Activated T-cell treated with anti-CD3 and anti-CD28 coated beads, Interleukin-2, amount 50 U/mL, for 24 hours (primary cell): Measurements from ENCODE around the gene NCAM2.

Source experiments
- DNase-seq: peaks from one replicate; pipeline ENCODE4 v3.0.0-alpha.2; 2020
- H3K27ac Mint-ChIP-seq: 2 replicates; pipeline ENCODE4 v1.8.0; 2020; ENCODE audit warnings: mild to moderate bottlenecking, mixed read lengths
- H3K27me3 Mint-ChIP-seq: 2 replicates; pipeline ENCODE4 v1.8.0; 2020; ENCODE audit warnings: mixed read lengths
- H3K36me3 Mint-ChIP-seq: 2 replicates; pipeline ENCODE4 v1.8.0; 2020; ENCODE audit warnings: low read depth, mixed read lengths
- H3K4me1 Mint-ChIP-seq: 2 replicates; pipeline ENCODE4 v1.8.0; 2020; ENCODE audit warnings: low read depth, mixed read lengths
- H3K4me3 Mint-ChIP-seq: 2 replicates; pipeline ENCODE4 v1.8.0; 2020; ENCODE audit warnings: mild to moderate bottlenecking, moderate library complexity, mixed read lengths
- H3K9me3 Mint-ChIP-seq: 2 replicates; pipeline ENCODE4 v1.8.0; 2020; ENCODE audit warnings: mixed read lengths

The NCAM2 gene

GRCh38 chr21:21213297-21213696, 215.1 kb downstream of the NCAM2 start:
- no peaks in the 10 kb centered on the region for H3K27me3 Mint-ChIP-seq
- H3K4me1 Mint-ChIP-seq = no peaks in the 10 kb centered on the region
- no peak overlapping the region for H3K27ac Mint-ChIP-seq
- H3K36me3 Mint-ChIP-seq = no peaks in the 10 kb centered on the region
- DNase-seq = no peak
- H3K4me3 Mint-ChIP-seq = no peak overlapping the region
- peaks cover 2% of the 10 kb centered on the region for H3K9me3 Mint-ChIP-seq

GRCh38 chr21:21216047-21216446, 217.8 kb downstream of the NCAM2 start:
- Mint-ChIP-seq H3K27ac (no peak overlapping the region), H3K27me3 (no peaks in the 10 kb centered on the region), H3K4me3 (no peak overlapping the region), H3K9me3 (peaks cover 2% of the 10 kb centered on the region), H3K4me1 (no peaks in the 10 kb centered on the region), H3K36me3 (no peaks in the 10 kb centered on the region)
- no peak for DNase-seq

GRCh38 chr21:21226472-21226871, 228.3 kb downstream of the NCAM2 start:
- Mint-ChIP-seq H3K4me1 (no peaks in the 10 kb centered on the region), H3K4me3 (no peak overlapping the region), H3K27me3 (no peaks in the 10 kb centered on the region), H3K9me3 (no peaks in the 10 kb centered on the region), H3K27ac (no peak overlapping the region), H3K36me3 (no peaks in the 10 kb centered on the region)
- DNase-seq = no peak

GRCh38 chr21:21230672-21231071, 232.5 kb downstream of the NCAM2 start:
- Mint-ChIP-seq H3K27ac (no peak overlapping the region), H3K36me3 (no peaks in the 10 kb centered on the region), H3K27me3 (no peaks in the 10 kb centered on the region)

GRCh38 chr21:21231913-21232312, 233.7 kb downstream of the NCAM2 start:
- no peaks in the 10 kb centered on the region for H3K9me3 Mint-ChIP-seq
- no peaks in the 10 kb centered on the region for H3K36me3 Mint-ChIP-seq

More at GRCh38 chr21:21230672-21231071, 232.5 kb downstream of the NCAM2 start:
- Mint-ChIP-seq H3K4me1 (no peaks in the 10 kb centered on the region), H3K9me3 (no peaks in the 10 kb centered on the region), H3K4me3 (no peak overlapping the region)
- DNase-seq = no peak

GRCh38 chr21:21232320-21232719, 234.1 kb downstream of the NCAM2 start:
- Mint-ChIP-seq H3K27ac (no peak overlapping the region), H3K4me3 (no peak overlapping the region), H3K36me3 (no peaks in the 10 kb centered on the region), H3K4me1 (no peaks in the 10 kb centered on the region), H3K9me3 (no peaks in the 10 kb centered on the region), H3K27me3 (no peaks in the 10 kb centered on the region)
- no peak for DNase-seq

More at GRCh38 chr21:21231913-21232312, 233.7 kb downstream of the NCAM2 start:
- Mint-ChIP-seq H3K27ac (no peak overlapping the region), H3K27me3 (no peaks in the 10 kb centered on the region), H3K4me1 (no peaks in the 10 kb centered on the region), H3K4me3 (no peak overlapping the region)
- no peak for DNase-seq

- Mint-ChIP-seq H3K27ac (no peak overlapping the region), H3K4me3 (no peak overlapping the region)
Measured at GRCh38 chr21:21233051-21233450, 234.8 kb downstream of the NCAM2 start.

GRCh38 chr21:21236996-21237395, 238.8 kb downstream of the NCAM2 start:
- Mint-ChIP-seq H3K27me3 (no peaks in the 10 kb centered on the region), H3K27ac (no peak overlapping the region), H3K4me1 (no peaks in the 10 kb centered on the region), H3K4me3 (no peak overlapping the region), H3K9me3 (no peaks in the 10 kb centered on the region), H3K36me3 (no peaks in the 10 kb centered on the region)
- DNase-seq = no peak

More at GRCh38 chr21:21233051-21233450, 234.8 kb downstream of the NCAM2 start:
- H3K9me3 Mint-ChIP-seq = no peaks in the 10 kb centered on the region
- H3K4me1 Mint-ChIP-seq = no peaks in the 10 kb centered on the region
- no peaks in the 10 kb centered on the region for H3K27me3 Mint-ChIP-seq
- no peaks in the 10 kb centered on the region for H3K36me3 Mint-ChIP-seq
- DNase-seq = no peak

GRCh38 chr21:21238629-21239400, 240.6 kb downstream of the NCAM2 start:
- no peaks in the 10 kb centered on the region for H3K9me3 Mint-ChIP-seq
- H3K4me3 Mint-ChIP-seq = no peak overlapping the region
- H3K36me3 Mint-ChIP-seq = no peaks in the 10 kb centered on the region
- H3K27me3 Mint-ChIP-seq = no peaks in the 10 kb centered on the region
- DNase-seq = no peak
- H3K4me1 Mint-ChIP-seq = no peaks in the 10 kb centered on the region
- no peak overlapping the region for H3K27ac Mint-ChIP-seq

GRCh38 chr21:21241391-21241790, 243.2 kb downstream of the NCAM2 start:
- peaks cover 8% of the 10 kb centered on the region for H3K9me3 Mint-ChIP-seq
- H3K27me3 Mint-ChIP-seq = no peaks in the 10 kb centered on the region
- DNase-seq = no peak
- H3K27ac Mint-ChIP-seq = no peak overlapping the region
- no peaks in the 10 kb centered on the region for H3K4me1 Mint-ChIP-seq
- no peak overlapping the region for H3K4me3 Mint-ChIP-seq
- H3K36me3 Mint-ChIP-seq = no peaks in the 10 kb centered on the region

- H3K9me3 Mint-ChIP-seq = peaks cover 8% of the 10 kb centered on the region
- no peaks in the 10 kb centered on the region for H3K36me3 Mint-ChIP-seq
- H3K4me1 Mint-ChIP-seq = no peaks in the 10 kb centered on the region
- no peak for DNase-seq
- no peak overlapping the region for H3K4me3 Mint-ChIP-seq
- H3K27me3 Mint-ChIP-seq = no peaks in the 10 kb centered on the region
- no peak overlapping the region for H3K27ac Mint-ChIP-seq
Measured at GRCh38 chr21:21246007-21246406, 247.8 kb downstream of the NCAM2 start.

- Mint-ChIP-seq H3K9me3 (peaks cover 8% of the 10 kb centered on the region), H3K4me3 (no peak overlapping the region), H3K27ac (no peak overlapping the region), H3K36me3 (no peaks in the 10 kb centered on the region), H3K27me3 (no peaks in the 10 kb centered on the region), H3K4me1 (no peaks in the 10 kb centered on the region)
- no peak for DNase-seq
Measured at GRCh38 chr21:21247424-21247823, 249.2 kb downstream of the NCAM2 start.

- H3K4me3 Mint-ChIP-seq = no peak overlapping the region
- H3K4me1 Mint-ChIP-seq = no peaks in the 10 kb centered on the region
- no peak for DNase-seq
- no peaks in the 10 kb centered on the region for H3K36me3 Mint-ChIP-seq
- no peak overlapping the region for H3K27ac Mint-ChIP-seq
- no peaks in the 10 kb centered on the region for H3K27me3 Mint-ChIP-seq
- H3K9me3 Mint-ChIP-seq = peaks cover 9% of the 10 kb centered on the region
Measured at GRCh38 chr21:21262048-21262447, 263.8 kb downstream of the NCAM2 start.

- no peaks in the 10 kb centered on the region for H3K27me3 Mint-ChIP-seq
- no peaks in the 10 kb centered on the region for H3K36me3 Mint-ChIP-seq
- no peak overlapping the region for H3K4me3 Mint-ChIP-seq
- no peak overlapping the region for H3K27ac Mint-ChIP-seq
- no peak for DNase-seq
- H3K4me1 Mint-ChIP-seq = no peaks in the 10 kb centered on the region
- H3K9me3 Mint-ChIP-seq = peaks cover 2% of the 10 kb centered on the region
Measured at GRCh38 chr21:21268061-21268471, 269.9 kb downstream of the NCAM2 start.

GRCh38 chr21:21268885-21269284, 270.7 kb downstream of the NCAM2 start:
- Mint-ChIP-seq H3K27me3 (no peaks in the 10 kb centered on the region), H3K4me3 (no peak overlapping the region), H3K9me3 (peaks cover 2% of the 10 kb centered on the region), H3K4me1 (no peaks in the 10 kb centered on the region), H3K27ac (no peak overlapping the region), H3K36me3 (no peaks in the 10 kb centered on the region)
- DNase-seq = no peak
